ENCODE measurements around the gene HSF4. TPM values are rescaled to one million over a fixed set of nuclear protein-coding genes. Genes with fewer than 3 reads are reported as not detected.

HSF4 gene
- total RNA-seq, 1 experiment from 2014 or later, result 13.9 TPM

- DNase-seq (ENCODE audit: low spot score), result no peak
- Histone ChIP-seq H3K27me3 (replicated peaks; ENCODE audit: insufficient read depth, low read depth, low read length, poor library complexity) (no peaks in the 10 kb centered on the region), H3K36me3 (ENCODE audit: insufficient read depth, low read length, poor library complexity, severe bottlenecking) (peaks cover 49% of the 10 kb centered on the region), H3K4me1 (ENCODE audit: insufficient read depth, low read length, poor library complexity, severe bottlenecking) (peaks cover 18% of the 10 kb centered on the region), H3K27ac (ENCODE audit: low read depth, low read length, poor library complexity, severe bottlenecking) (peak overlapping the region; percentile 85), H3K4me3 (ENCODE audit: low read depth, low read length, poor library complexity, severe bottlenecking) (peak overlapping the region; percentile 98), H3K9me3 (ENCODE audit: low read depth, low read length, poor library complexity, severe bottlenecking) (no peaks in the 10 kb centered on the region)
- BruUV-seq (replicated peaks), result no TSS peak
- no peak for TF ChIP-seq CTCF (conservative IDR thresholded peaks at IDR 0.05; ENCODE audit: low read depth, low read length)
- TF ChIP-seq EZH2 (IDR thresholded peaks at IDR 0.05; ENCODE audit: borderline replicate concordance, low read depth, low read length, poor library complexity, severe bottlenecking), result no peak
- intact Hi-C loops (cut with micrococcal nuclease; ENCODE audit: unreplicated experiment), result no loop called here
- CTCF ChIA-PET, result no interaction called here
- POLR2A ChIA-PET (ENCODE audit: low non-redundant PET), result no interaction called here
Observed at GRCh38 chr16:67193536-67193935, 29.0 kb downstream of the HSF4 start.

DNA sequence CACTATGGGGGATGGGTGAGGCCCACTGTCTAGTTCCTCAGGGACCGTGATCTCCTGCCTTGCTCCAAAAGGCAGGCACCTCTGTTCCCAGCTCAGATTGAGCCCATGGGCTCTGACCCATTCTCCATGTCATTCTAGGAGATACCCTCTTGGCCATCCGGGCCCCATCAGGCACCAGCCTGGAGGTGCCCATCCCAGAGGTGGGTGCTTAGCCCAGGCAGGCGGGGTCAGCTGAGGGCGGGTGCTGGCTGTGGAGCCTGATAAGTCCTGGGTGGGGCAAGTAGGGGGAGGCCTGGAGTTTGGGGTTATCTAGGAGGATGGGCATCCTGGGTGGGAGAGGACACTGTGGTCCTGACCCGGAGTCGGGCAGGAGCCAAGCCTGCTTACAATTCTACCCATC is 29.7 kb downstream of the HSF4 start:
- POLR2A ChIA-PET (ENCODE audit: low non-redundant PET), result no interaction called here
- intact Hi-C loops (cut with micrococcal nuclease; ENCODE audit: unreplicated experiment), result no loop called here
- no peaks in the 10 kb centered on the region for H3K9me3 ChIP-seq (ENCODE audit: low read depth, low read length, poor library complexity, severe bottlenecking)
- TF ChIP-seq EZH2 (IDR thresholded peaks at IDR 0.05; ENCODE audit: borderline replicate concordance, low read depth, low read length, poor library complexity, severe bottlenecking) (no peak), CTCF (conservative IDR thresholded peaks at IDR 0.05; ENCODE audit: low read depth, low read length) (no peak)
- no TSS peak for BruUV-seq (replicated peaks)
- no peaks in the 10 kb centered on the region for H3K27me3 ChIP-seq (replicated peaks; ENCODE audit: insufficient read depth, low read depth, low read length, poor library complexity)
- DNase-seq (ENCODE audit: low spot score), result no peak
- no peak overlapping the region for H3K4me3 ChIP-seq (ENCODE audit: low read depth, low read length, poor library complexity, severe bottlenecking)
- no peak overlapping the region for H3K27ac ChIP-seq (ENCODE audit: low read depth, low read length, poor library complexity, severe bottlenecking)
- CTCF ChIA-PET, result no interaction called here
- peaks cover 18% of the 10 kb centered on the region for H3K4me1 ChIP-seq (ENCODE audit: insufficient read depth, low read length, poor library complexity, severe bottlenecking)
- peaks cover 52% of the 10 kb centered on the region for H3K36me3 ChIP-seq (ENCODE audit: insufficient read depth, low read length, poor library complexity, severe bottlenecking)

DNA sequence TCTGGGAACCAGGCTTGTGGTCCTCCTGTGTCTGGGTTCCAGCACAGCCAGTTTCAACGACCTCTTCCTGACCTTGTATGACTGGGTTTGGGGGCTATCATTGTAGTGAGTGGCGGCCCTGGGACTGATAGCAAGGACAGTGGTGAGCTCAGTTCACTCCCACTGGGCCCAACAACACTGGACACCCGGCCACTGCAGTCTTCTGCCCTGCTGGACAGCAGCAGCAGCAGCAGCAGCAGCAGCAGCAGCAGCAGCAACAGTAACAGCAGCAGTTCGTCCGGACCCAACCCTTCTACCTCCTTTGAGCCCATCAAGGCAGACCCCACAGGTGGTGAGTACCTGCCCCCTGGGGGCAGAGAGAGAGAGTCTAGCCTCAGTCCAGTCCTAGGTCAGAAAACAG is 31.1 kb downstream of the HSF4 start:
- Histone ChIP-seq H3K27ac (ENCODE audit: low read depth, low read length, poor library complexity, severe bottlenecking) (no peak overlapping the region), H3K27me3 (replicated peaks; ENCODE audit: insufficient read depth, low read depth, low read length, poor library complexity) (no peaks in the 10 kb centered on the region), H3K4me3 (ENCODE audit: low read depth, low read length, poor library complexity, severe bottlenecking) (no peak overlapping the region), H3K9me3 (ENCODE audit: low read depth, low read length, poor library complexity, severe bottlenecking) (no peaks in the 10 kb centered on the region), H3K36me3 (ENCODE audit: insufficient read depth, low read length, poor library complexity, severe bottlenecking) (peaks cover 52% of the 10 kb centered on the region), H3K4me1 (ENCODE audit: insufficient read depth, low read length, poor library complexity, severe bottlenecking) (peaks cover 18% of the 10 kb centered on the region)
- no peak for DNase-seq (ENCODE audit: low spot score)
- TF ChIP-seq CTCF (conservative IDR thresholded peaks at IDR 0.05; ENCODE audit: low read depth, low read length), result no peak
- intact Hi-C loops (cut with micrococcal nuclease; ENCODE audit: unreplicated experiment), result no loop called here
- ChIA-PET POLR2A (ENCODE audit: low non-redundant PET) (no interaction called here), CTCF (interaction anchor here (0.5 kb wide), 1 partner anchor 333 kb away, joined by 3 read pairs; the partner anchor contains the start of gene RIPOR1)
- BruUV-seq (replicated peaks), result no TSS peak

Data from A673 (cell line).